Neuronal stem cell (in vitro differentiated cells): ENCODE data around the gene USP12.

Experiments used
- DNase-seq: peaks from one replicate; pipeline ENCODE4 v3.0.0-alpha.2; 2013; ENCODE audit warnings: low spot score
- H2AFZ ChIP-seq: one replicate; pipeline ENCODE4 v1.6.1; 2013; ENCODE audit warnings: mild to moderate bottlenecking, low read length, inconsistent platforms
- H2AK5ac ChIP-seq: 2 replicates; pipeline ENCODE4 v1.6.1; 2013; ENCODE audit warnings: low read depth, mild to moderate bottlenecking, inconsistent platforms, low read length, moderate library complexity, mixed read lengths
- H2BK120ac ChIP-seq: 2 replicates; pipeline ENCODE4 v1.6.1; 2013; ENCODE audit warnings: low read depth, mild to moderate bottlenecking, inconsistent platforms, low read length, moderate library complexity, mixed read lengths
- H2BK12ac ChIP-seq: one replicate; pipeline ENCODE4 v1.6.1; 2013; ENCODE audit warnings: low read length, inconsistent platforms
- H2BK15ac ChIP-seq: 2 replicates; pipeline ENCODE4 v1.6.1; 2013; ENCODE audit warnings: mild to moderate bottlenecking, low read length, inconsistent platforms, mixed read lengths
- H2BK5ac ChIP-seq: one replicate; pipeline ENCODE4 v1.6.1; 2013; ENCODE audit warnings: inconsistent platforms, mild to moderate bottlenecking, low read length, moderate library complexity
- H3K14ac ChIP-seq: one replicate; pipeline ENCODE4 v1.6.1; 2013; ENCODE audit warnings: low read length, inconsistent platforms
- H3K18ac ChIP-seq: 2 replicates; pipeline ENCODE4 v1.6.1; 2013; ENCODE audit warnings: low read length, inconsistent platforms
- H3K23ac ChIP-seq: 2 replicates; pipeline ENCODE4 v1.6.1; 2013; ENCODE audit warnings: low read depth, mild to moderate bottlenecking, mixed read lengths, low read length, inconsistent platforms; ENCODE audit not compliant: poor library complexity
- H3K27ac ChIP-seq: replicated peaks from 3 replicates; pipeline ENCODE4 v1.5.1; 2013; ENCODE audit warnings: low read length, inconsistent platforms
- H3K27me3 ChIP-seq, 3 experiments: 2 replicates each; pipeline ENCODE4 v1.6.1; 2013; ENCODE audit warnings: low read length in 3 of 3, mild to moderate bottlenecking in 2 of 3, inconsistent platforms in 1 of 3, low read depth in 1 of 3, mixed read lengths in 1 of 3, moderate library complexity in 1 of 3; ENCODE audit not compliant: control insufficient read depth in 3 of 3, insufficient read depth in 3 of 3
- H3K36me3 ChIP-seq, 2 donors: replicated peaks in 1 of 2; 2 replicates each; pipeline ENCODE4 v1.6.1; 2013; ENCODE audit warnings: low read length in 2 of 2; ENCODE audit not compliant: control insufficient read depth in 2 of 2, insufficient read depth in 2 of 2
- H3K4ac ChIP-seq: 2 replicates; pipeline ENCODE4 v1.6.1; 2013; ENCODE audit warnings: inconsistent platforms, mild to moderate bottlenecking, low read length, moderate library complexity
- H3K4me1 ChIP-seq, 2 donors: 1 replicate in 1 of 2; 2 replicates in 1 of 2; pipeline ENCODE4 v1.6.1; 2013; ENCODE audit warnings: low read length in 2 of 2, low read depth in 1 of 2; ENCODE audit not compliant: control insufficient read depth in 2 of 2, insufficient read depth in 1 of 2
- H3K4me2 ChIP-seq: one replicate; pipeline ENCODE4 v1.6.1; 2013; ENCODE audit warnings: mild to moderate bottlenecking, low read length, inconsistent platforms; ENCODE audit not compliant: insufficient read depth, poor library complexity, severe bottlenecking
- H3K4me3 ChIP-seq, 2 donors: 2 replicates each; pipeline ENCODE4 v1.5.1; 2013; ENCODE audit warnings: low read length in 2 of 2, mild to moderate bottlenecking in 2 of 2, inconsistent platforms in 1 of 2, moderate library complexity in 1 of 2
- H3K79me1 ChIP-seq: one replicate; pipeline ENCODE4 v1.6.1; 2013; ENCODE audit warnings: low read depth, mild to moderate bottlenecking, inconsistent platforms, low read length, moderate library complexity
- H3K9ac ChIP-seq: one replicate; pipeline ENCODE4 v1.6.1; 2013; ENCODE audit warnings: mild to moderate bottlenecking, low read depth, low read length, inconsistent platforms; ENCODE audit not compliant: poor library complexity
- H3K9me3 ChIP-seq, 2 donors: replicated peaks in 1 of 2; 2 replicates each; pipeline versions ENCODE3 to v1.6.1; 2013; ENCODE audit warnings: low read length in 2 of 2, mild to moderate bottlenecking in 2 of 2, inconsistent platforms in 1 of 2, low read depth in 1 of 2, mixed read lengths in 1 of 2, moderate library complexity in 1 of 2; ENCODE audit not compliant: control insufficient read depth in 2 of 2, insufficient read depth in 1 of 2
- H4K8ac ChIP-seq: one replicate; pipeline ENCODE4 v1.6.1; 2013; ENCODE audit warnings: low read depth, mild to moderate bottlenecking, inconsistent platforms, low read length, moderate library complexity
- H4K91ac ChIP-seq: one replicate; pipeline ENCODE4 v1.6.1; 2013; ENCODE audit warnings: low read length, low read depth, mild to moderate bottlenecking, inconsistent platforms; ENCODE audit not compliant: poor library complexity
- WGBS, 2 donors: extraction: QIAGEN DNeasy Blood & Tissue Kit; methylation state at CpG; one replicate each; pipeline ENCODE4 v1.1.7; 2013; ENCODE audit warnings: missing lambda C conversion rate in 2 of 2, mixed read lengths in 1 of 2; ENCODE audit not compliant: insufficient read length in 2 of 2, insufficient replicate concordance in 1 of 2; ENCODE audit errors: extremely low coverage in 2 of 2; 5-methylcytosine and 5-hydroxymethylcytosine counted together

Gene USP12

GRCh38 chr13:27088619-27089018, 83.0 kb downstream of the USP12 start:
- H3K9me3 ChIP-seq: peaks cover 0 to 10% of the 10 kb centered on the region in 2 donors
- no CpG with 5 or more reads among the region's 3 CpGs for WGBS, 2 donors
- H3K27me3 ChIP-seq: no peaks in the 10 kb centered on the region
- H2BK15ac ChIP-seq: no peak overlapping the region
- no peak overlapping the region for H2BK12ac ChIP-seq
- H3K18ac ChIP-seq: no peak overlapping the region
- no peak overlapping the region for H2BK5ac ChIP-seq
- H2AFZ ChIP-seq: no peak overlapping the region
- no peak overlapping the region for H3K23ac ChIP-seq
- peaks cover 0 to 73% of the 10 kb centered on the region in 2 donors for H3K36me3 ChIP-seq
- no peak overlapping the region for H2BK120ac ChIP-seq
- H3K14ac ChIP-seq: no peak overlapping the region
- no peaks in the 10 kb centered on the region for H3K79me1 ChIP-seq
- H3K4me1 ChIP-seq: no peaks in the 10 kb centered on the region
- no peak overlapping the region for H3K9ac ChIP-seq
- no peak overlapping the region for H2AK5ac ChIP-seq
- DNase-seq: no peak
- H3K4me3 ChIP-seq: no peak overlapping the region
- H3K4ac ChIP-seq: no peak overlapping the region
- H3K4me2 ChIP-seq: no peak overlapping the region
- no peak overlapping the region for H4K91ac ChIP-seq
- no peak overlapping the region for H3K27ac ChIP-seq
- no peak overlapping the region for H4K8ac ChIP-seq

DNA sequence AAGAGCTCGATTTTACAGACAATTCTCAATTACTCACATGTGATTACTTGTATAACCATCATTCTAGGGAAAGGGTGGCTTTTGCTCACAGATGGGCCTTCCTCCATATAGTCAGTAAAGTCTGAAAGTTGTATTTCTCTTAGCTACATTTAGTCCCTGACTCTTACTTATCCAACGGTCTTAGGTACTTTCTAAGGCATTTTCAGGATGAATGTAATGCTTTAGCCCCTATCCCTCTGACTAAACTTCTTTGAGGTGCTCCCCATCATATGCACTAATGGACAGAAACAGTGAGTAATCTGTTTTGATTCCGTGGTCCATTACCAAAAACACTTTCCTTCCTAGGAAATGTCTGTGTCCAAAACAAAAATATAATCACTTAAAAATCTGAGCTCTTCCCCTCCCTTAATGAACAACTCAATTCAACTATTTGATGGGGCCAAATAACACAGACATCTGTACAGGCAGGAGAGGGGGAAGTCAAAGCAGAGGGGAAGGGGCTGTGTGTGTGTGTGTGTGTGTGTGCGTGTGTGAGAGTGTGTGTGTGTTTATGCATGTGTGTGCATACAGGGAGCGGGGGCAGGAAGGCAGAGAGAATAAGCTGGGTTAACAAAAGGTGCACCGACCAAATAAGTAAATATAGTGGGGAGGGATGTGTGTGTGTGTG, 84.9 kb downstream of the USP12 start:
- Histone ChIP-seq H3K27ac (no peak overlapping the region), H3K79me1 (no peaks in the 10 kb centered on the region), H3K4me1 (no peaks in the 10 kb centered on the region), H3K23ac (no peak overlapping the region), H3K4ac (no peak overlapping the region), H2BK120ac (no peak overlapping the region), H2AFZ (no peak overlapping the region), H3K27me3 (no peaks in the 10 kb centered on the region), H3K9me3 (peaks cover 0 to 14% of the 10 kb centered on the region in 2 donors), H3K4me2 (no peak overlapping the region), H3K4me3 (no peak overlapping the region), H4K8ac (no peak overlapping the region), H2BK5ac (no peak overlapping the region), H3K9ac (no peak overlapping the region), H2BK15ac (no peak overlapping the region), H2AK5ac (no peak overlapping the region), H3K14ac (no peak overlapping the region), H4K91ac (no peak overlapping the region), H2BK12ac (no peak overlapping the region), H3K36me3 (peaks cover 0 to 74% of the 10 kb centered on the region in 2 donors), H3K18ac (no peak overlapping the region)
- WGBS, 2 donors: no CpG with 5 or more reads among the region's 6 CpGs
- no peak for DNase-seq

- Histone ChIP-seq H3K14ac (no peak overlapping the region), H3K23ac (no peak overlapping the region), H3K9ac (no peak overlapping the region), H2BK5ac (no peak overlapping the region), H3K4me2 (no peak overlapping the region), H3K9me3 (peaks cover 0 to 15% of the 10 kb centered on the region in 2 donors), H3K27ac (no peak overlapping the region), H3K27me3 (no peaks in the 10 kb centered on the region), H4K91ac (no peak overlapping the region), H3K79me1 (peaks cover 2% of the 10 kb centered on the region), H2BK12ac (no peak overlapping the region), H3K4me3 (no peak overlapping the region), H2AFZ (no peak overlapping the region), H3K18ac (no peak overlapping the region), H2BK15ac (no peak overlapping the region), H3K4me1 (no peaks in the 10 kb centered on the region), H2AK5ac (no peak overlapping the region), H4K8ac (no peak overlapping the region), H2BK120ac (no peak overlapping the region), H3K4ac (no peak overlapping the region), H3K36me3 (peaks cover 0 to 68% of the 10 kb centered on the region in 2 donors)
- WGBS, 2 donors: no CpG with 5 or more reads among the region's 4 CpGs
- no peak for DNase-seq
These were observed 88.4 kb downstream of the USP12 start for GRCh38 chr13:27083183-27083582.

DNA sequence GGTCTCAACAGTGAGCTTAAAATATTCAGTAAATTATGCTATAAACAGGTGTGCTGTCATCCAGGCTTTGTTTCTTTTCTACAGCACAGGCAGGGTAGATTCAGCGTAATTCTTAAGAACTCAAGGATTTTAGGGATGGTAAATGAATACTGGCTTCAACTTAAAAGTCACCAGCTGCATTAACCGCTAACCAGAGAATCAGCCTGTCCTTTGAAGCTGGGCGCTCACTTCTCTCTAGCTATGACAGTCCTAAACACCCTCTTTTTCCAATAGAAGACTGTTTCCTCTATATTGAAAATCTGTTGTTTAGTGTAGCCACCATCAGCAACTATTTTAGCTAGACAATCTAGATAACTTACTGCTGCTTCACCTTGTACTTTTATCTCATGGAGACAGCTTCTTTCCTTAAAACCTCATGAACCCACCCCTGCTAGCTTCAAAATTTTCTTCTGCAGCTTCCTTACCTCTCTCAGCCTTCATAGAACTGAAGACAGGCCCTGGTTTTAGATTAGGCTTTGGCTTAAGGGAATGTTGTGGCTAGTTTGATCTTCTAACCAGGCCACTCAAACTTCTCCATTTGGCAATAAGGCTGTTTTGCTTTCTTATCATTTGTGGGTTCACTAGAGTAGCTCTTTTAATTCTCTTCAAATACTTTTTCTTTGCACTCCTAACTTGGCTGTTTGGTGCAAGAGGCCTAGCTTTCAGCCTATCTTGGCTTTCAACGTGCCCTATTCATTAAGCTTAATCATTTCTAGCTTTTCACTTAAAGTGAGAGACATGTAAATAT, 89.5 kb downstream of the USP12 start:
- Histone ChIP-seq H2AFZ (no peak overlapping the region), H3K23ac (no peak overlapping the region), H3K4ac (no peak overlapping the region), H2BK12ac (no peak overlapping the region), H3K14ac (no peak overlapping the region), H3K4me3 (no peak overlapping the region), H3K9ac (no peak overlapping the region), H3K4me1 (no peaks in the 10 kb centered on the region), H4K8ac (no peak overlapping the region), H3K9me3 (peaks cover 0 to 15% of the 10 kb centered on the region in 2 donors), H4K91ac (no peak overlapping the region), H3K4me2 (no peak overlapping the region), H2AK5ac (no peak overlapping the region), H3K18ac (no peak overlapping the region), H3K79me1 (peaks cover 2% of the 10 kb centered on the region), H2BK5ac (no peak overlapping the region), H3K36me3 (peaks cover 0 to 66% of the 10 kb centered on the region in 2 donors), H3K27ac (no peak overlapping the region), H2BK120ac (no peak overlapping the region), H2BK15ac (no peak overlapping the region), H3K27me3 (no peaks in the 10 kb centered on the region)
- no CpG with 5 or more reads among the region's 4 CpGs for WGBS, 2 donors
- no peak for DNase-seq
